ENCODE results near the gene KIF1B. TPM values are rescaled to one million over a fixed set of nuclear protein-coding genes. Genes with fewer than 3 reads are reported as not detected.

The KIF1B gene
- total RNA-seq, 1 donor from 2014 or later: 67.7 TPM

DNA sequence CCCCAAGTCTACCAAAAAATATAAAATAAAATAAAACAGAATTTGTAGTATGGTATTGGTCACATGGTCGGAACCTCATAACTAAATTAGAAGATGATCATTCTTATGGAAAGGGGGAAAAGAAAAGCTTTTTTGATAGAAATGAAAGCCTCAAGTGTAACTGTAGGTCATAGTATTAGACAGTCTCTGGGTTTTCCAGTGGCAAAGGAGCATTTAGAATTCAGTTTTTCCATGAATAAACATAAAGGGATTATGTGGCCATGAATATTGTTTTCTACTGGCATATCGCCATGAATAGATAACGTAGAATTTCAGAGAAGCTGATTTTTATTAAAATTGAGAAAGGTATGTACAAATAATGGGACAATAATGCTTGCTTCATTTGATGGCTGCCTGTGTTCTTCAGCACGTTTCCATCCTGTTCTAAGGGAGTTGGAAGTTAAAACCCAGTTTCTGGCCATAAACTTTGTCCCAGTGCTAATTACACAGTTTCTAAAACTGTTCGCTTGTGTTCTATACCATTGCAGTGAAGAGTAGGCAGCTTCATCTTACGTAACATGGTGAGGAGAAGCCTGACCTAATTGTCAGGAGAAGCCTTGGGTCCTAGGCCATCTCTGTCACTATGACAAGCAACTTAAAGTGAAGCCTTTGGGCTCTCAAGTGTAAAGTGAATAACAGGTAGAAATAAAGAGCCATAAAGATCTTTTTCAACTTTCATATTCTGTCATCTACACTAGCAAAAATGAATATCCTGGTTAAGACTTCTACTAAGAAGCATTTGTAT, 118.0 kb downstream of the KIF1B start:
- no peak for DNase-seq (ENCODE audit: low spot score in 2 of 2, unreplicated experiment in 2 of 2)
- Mint-ChIP-seq H3K36me3 (peaks cover 30% of the 10 kb centered on the region), H3K9me3 (no peaks in the 10 kb centered on the region), H3K4me1 (peaks cover 10% of the 10 kb centered on the region), H3K4me3 (no peak overlapping the region), H3K27me3 (ENCODE audit: low read depth) (no peaks in the 10 kb centered on the region), H3K27ac (peak overlapping the region; percentile 55)
- TF ChIP-seq, protein P1, sequence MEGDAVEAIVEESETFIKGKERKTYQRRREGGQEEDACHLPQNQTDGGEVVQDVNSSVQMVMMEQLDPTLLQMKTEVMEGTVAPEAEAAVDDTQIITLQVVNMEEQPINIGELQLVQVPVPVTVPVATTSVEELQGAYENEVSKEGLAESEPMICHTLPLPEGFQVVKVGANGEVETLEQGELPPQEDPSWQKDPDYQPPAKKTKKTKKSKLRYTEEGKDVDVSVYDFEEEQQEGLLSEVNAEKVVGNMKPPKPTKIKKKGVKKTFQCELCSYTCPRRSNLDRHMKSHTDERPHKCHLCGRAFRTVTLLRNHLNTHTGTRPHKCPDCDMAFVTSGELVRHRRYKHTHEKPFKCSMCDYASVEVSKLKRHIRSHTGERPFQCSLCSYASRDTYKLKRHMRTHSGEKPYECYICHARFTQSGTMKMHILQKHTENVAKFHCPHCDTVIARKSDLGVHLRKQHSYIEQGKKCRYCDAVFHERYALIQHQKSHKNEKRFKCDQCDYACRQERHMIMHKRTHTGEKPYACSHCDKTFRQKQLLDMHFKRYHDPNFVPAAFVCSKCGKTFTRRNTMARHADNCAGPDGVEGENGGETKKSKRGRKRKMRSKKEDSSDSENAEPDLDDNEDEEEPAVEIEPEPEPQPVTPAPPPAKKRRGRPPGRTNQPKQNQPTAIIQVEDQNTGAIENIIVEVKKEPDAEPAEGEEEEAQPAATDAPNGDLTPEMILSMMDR (IDR thresholded peaks at IDR 0.05; ENCODE audit: unreplicated experiment): no peak

DNA sequence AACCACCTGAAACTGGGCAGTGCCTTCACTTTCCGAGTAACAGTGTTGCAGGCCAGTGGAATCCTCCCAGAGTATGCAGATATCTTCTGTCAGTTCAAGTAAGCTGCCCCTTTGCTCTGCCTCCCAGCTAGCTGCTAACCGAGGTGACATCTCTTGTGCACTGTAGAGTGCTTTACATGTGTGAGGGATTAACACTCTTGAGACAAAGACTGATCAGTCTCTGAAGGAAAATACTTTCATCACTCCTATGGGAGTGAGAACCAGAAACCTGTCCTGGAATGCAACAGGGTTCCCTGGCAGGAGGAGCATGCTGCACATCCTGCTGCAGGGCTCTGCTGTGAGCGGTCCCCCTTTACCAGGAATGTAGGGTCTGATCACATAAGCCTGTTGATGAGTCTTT, 127.1 kb downstream of the KIF1B start:
- H3K27ac Mint-ChIP-seq: peak overlapping the region; percentile 32
- TF ChIP-seq, protein P1 (IDR thresholded peaks at IDR 0.05; ENCODE audit: unreplicated experiment): no peak
- no peak for DNase-seq (ENCODE audit: low spot score in 2 of 2, unreplicated experiment in 2 of 2)
- no peak overlapping the region for H3K4me3 Mint-ChIP-seq
- H3K27me3 Mint-ChIP-seq (ENCODE audit: low read depth): no peaks in the 10 kb centered on the region
- peaks cover 29% of the 10 kb centered on the region for H3K4me1 Mint-ChIP-seq
- H3K9me3 Mint-ChIP-seq: no peaks in the 10 kb centered on the region
- peaks cover 22% of the 10 kb centered on the region for H3K36me3 Mint-ChIP-seq

DNA sequence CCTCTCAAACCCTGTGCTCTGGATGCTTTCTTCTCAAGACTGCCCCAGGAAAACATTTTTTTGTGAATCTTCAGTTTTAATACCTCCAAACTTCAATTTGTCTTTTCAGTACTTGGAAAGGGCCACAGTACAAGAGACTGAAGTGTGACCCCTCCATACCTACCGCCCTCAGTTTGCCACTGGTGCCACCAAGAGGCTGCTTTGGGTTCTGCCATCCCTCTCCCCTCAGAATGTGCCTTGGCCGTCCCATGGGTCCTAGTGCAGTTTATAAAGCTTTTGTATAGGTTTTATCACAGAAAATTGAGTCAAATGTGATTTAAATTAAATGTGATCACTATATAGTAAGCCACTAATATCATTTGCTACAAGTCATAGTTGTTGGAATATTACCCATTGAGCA, 127.7 kb downstream of the KIF1B start:
- Mint-ChIP-seq H3K4me3 (no peak overlapping the region), H3K27me3 (ENCODE audit: low read depth) (no peaks in the 10 kb centered on the region), H3K4me1 (peaks cover 29% of the 10 kb centered on the region), H3K9me3 (no peaks in the 10 kb centered on the region), H3K36me3 (peaks cover 25% of the 10 kb centered on the region), H3K27ac (peak overlapping the region; percentile 32)
- TF ChIP-seq, protein P1 (IDR thresholded peaks at IDR 0.05; ENCODE audit: unreplicated experiment): no peak
- no peak for DNase-seq (ENCODE audit: low spot score in 2 of 2, unreplicated experiment in 2 of 2)

DNA sequence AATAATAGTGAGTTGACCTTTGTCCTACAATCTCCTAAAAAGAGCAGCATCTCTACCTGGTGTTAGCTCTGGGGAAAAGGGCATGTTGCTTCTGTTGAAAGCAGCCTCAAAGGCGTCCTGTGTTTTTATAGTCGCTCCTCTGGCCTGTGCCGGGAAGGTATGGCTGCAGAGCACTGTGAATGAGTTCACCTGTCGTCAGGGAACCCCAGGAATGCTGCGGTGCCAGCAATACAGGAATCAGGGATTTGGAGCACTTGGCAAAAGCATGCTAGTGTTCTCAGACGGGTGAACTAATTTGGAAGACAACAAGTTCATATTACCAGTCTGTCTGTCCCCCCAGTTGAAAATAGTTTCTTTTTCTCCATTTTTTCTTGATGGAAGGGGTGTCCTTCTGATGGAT, 128.2 kb downstream of the KIF1B start:
- Mint-ChIP-seq H3K27me3 (ENCODE audit: low read depth) (no peaks in the 10 kb centered on the region), H3K27ac (peak overlapping the region; percentile 88), H3K9me3 (no peaks in the 10 kb centered on the region), H3K4me3 (no peak overlapping the region), H3K4me1 (peaks cover 29% of the 10 kb centered on the region), H3K36me3 (peaks cover 27% of the 10 kb centered on the region)
- no peak for DNase-seq (ENCODE audit: low spot score in 2 of 2, unreplicated experiment in 2 of 2)
- TF ChIP-seq, protein P1 (IDR thresholded peaks at IDR 0.05; ENCODE audit: unreplicated experiment): no peak

DNA sequence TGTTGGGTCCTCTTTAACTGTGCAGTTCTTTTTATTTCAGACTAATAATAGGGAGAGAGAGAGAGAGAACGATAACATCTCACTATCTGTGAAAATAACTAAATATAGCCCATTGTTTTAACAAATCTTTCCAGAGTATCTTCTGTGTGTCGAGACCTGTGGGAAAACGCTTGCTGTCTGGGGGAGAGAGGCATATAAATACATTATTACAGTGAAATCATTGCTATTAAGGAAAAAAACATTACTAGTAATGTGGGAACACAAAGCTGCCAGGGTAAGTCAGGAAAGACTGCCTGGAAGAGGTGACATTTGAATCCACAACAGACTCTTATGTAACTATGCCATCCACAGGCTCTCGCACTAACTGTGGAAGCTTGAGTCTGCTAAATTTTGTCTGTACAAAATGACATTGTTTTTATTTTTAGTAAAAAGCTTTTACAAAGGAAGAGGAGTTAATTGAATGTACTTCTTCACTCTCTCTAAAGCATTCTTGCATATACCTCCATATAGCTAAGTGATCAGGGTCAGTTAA, 128.7 kb downstream of the KIF1B start:
- H3K36me3 Mint-ChIP-seq: peaks cover 31% of the 10 kb centered on the region

More for the DNA sequence above, 128.7 kb downstream of the KIF1B start:
- Mint-ChIP-seq H3K4me3 (no peak overlapping the region), H3K9me3 (no peaks in the 10 kb centered on the region), H3K27ac (peak overlapping the region; percentile 88), H3K4me1 (peaks cover 29% of the 10 kb centered on the region), H3K27me3 (ENCODE audit: low read depth) (no peaks in the 10 kb centered on the region)
- DNase-seq (ENCODE audit: low spot score in 2 of 2, unreplicated experiment in 2 of 2): no peak
- TF ChIP-seq, protein P1 (IDR thresholded peaks at IDR 0.05; ENCODE audit: unreplicated experiment): no peak
